HG02840 (cell line): ENCODE measurements around the gene SIN3A.
"Not testable (repeated sequence)": the region's sequence is repeated elsewhere in the genome, so short reads cannot be mapped to it uniquely, and the experiment has no call there.

ENCODE experiments used
- ATAC-seq: cut with Tn5 transposase; IDR thresholded peaks from one replicate; pipeline ENCODE4 v1.9.1; 2021; ENCODE audit warnings: mild to moderate bottlenecking, moderate library complexity, moderate number of reproducible peaks; ENCODE audit not compliant: unreplicated experiment, low FRiP score

SIN3A gene

GRCh38 chr15:75339531-75340240 is 111.8 kb downstream of the SIN3A start:
- ATAC-seq, result no peak

GRCh38 chr15:75338661-75339240 is 112.7 kb downstream of the SIN3A start:
- no peak for ATAC-seq

GRCh38 chr15:75335705-75336355 is 115.7 kb downstream of the SIN3A start, which contains the start of gene COMMD4:
COMMD4 (plus strand) TSS chr15:75336063; CDS start chr15:75336090, 27 bp downstream.
- no peak for ATAC-seq

- ATAC-seq, result no peak
Observed at GRCh38 chr15:75335313-75335704, 116.2 kb downstream of the SIN3A start.

GRCh38 chr15:75333654-75334419 is 117.7 kb downstream of the SIN3A start:
- not testable (repeated sequence) for ATAC-seq

- not testable (repeated sequence) for ATAC-seq
Observed at GRCh38 chr15:75332093-75332492, 119.4 kb downstream of the SIN3A start.

- ATAC-seq, result no peak
Observed at GRCh38 chr15:75329571-75329970, 121.9 kb downstream of the SIN3A start.

GRCh38 chr15:75328493-75329314 is 122.8 kb downstream of the SIN3A start:
- ATAC-seq, result no peak

- no peak for ATAC-seq
Observed at GRCh38 chr15:75327491-75327890, 124.0 kb downstream of the SIN3A start.

- no peak for ATAC-seq
Observed at GRCh38 chr15:75327005-75327404, 124.5 kb downstream of the SIN3A start.

- ATAC-seq, result no peak
Observed at GRCh38 chr15:75325922-75326321, 125.6 kb downstream of the SIN3A start.

GRCh38 chr15:75321711-75322110 is 129.8 kb downstream of the SIN3A start:
- ATAC-seq, result no peak
